Measurements from ENCODE around the gene PPP1R27.

DNA sequence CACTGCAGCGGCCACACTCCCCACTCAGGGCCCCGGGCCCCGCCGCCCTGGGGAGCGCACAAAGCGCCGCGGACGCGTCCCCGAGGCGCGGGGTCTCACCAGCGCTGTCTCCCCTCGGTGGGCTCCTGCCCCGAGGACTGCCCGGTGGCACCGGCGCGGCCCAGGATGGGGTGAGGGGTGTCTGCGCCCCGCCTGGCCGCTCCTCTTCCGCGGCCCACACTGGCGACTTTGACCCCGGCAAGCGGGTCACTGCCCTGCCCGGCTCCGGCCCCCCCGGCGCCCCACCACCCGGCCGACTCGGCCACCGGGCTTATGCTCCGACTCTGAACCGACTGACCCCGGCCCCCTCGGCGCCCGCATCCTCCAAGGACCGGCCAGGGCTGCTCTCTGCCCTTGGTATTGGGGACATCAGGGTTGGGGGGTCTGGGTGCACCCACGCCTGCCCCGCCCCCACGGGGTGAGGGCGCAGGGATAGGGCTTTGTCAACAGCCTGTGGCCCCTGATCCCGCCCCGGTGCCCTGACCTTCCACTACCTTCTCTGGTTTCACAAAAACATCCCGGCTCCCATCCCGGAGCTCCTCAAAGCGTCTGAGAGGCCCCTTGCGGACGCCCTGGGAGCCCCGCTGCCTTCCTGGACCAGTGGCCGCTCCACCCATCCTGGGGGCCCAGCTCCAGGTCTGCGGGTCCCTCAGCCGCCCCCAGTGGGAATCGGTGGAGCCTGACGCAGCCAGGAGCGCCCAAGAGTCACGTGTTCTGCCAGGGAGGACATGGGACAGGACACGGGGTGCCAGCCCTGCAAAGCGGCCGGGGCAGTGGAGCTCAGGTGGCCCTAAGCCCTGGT is 30.1 kb downstream of the PPP1R27 start:
- TF ChIP-seq TAF1 (conservative IDR thresholded peaks at IDR 0.05) (no peak), RAD21 (IDR thresholded peaks at IDR 0.05) (no peak), HNF4G (IDR thresholded peaks at IDR 0.05) (no peak), YY1 (IDR thresholded peaks at IDR 0.05) (no peak), FOXA1 (IDR thresholded peaks at IDR 0.05) (no peak), GABPA (IDR thresholded peaks at IDR 0.05 in 1 of 2, conservative IDR thresholded peaks at IDR 0.05 in 1 of 2) (no peak), JUND (IDR thresholded peaks at IDR 0.05) (no peak), SP1 (IDR thresholded peaks at IDR 0.05) (peak; percentile 44)
- TF ChIP-seq, protein P1, sequence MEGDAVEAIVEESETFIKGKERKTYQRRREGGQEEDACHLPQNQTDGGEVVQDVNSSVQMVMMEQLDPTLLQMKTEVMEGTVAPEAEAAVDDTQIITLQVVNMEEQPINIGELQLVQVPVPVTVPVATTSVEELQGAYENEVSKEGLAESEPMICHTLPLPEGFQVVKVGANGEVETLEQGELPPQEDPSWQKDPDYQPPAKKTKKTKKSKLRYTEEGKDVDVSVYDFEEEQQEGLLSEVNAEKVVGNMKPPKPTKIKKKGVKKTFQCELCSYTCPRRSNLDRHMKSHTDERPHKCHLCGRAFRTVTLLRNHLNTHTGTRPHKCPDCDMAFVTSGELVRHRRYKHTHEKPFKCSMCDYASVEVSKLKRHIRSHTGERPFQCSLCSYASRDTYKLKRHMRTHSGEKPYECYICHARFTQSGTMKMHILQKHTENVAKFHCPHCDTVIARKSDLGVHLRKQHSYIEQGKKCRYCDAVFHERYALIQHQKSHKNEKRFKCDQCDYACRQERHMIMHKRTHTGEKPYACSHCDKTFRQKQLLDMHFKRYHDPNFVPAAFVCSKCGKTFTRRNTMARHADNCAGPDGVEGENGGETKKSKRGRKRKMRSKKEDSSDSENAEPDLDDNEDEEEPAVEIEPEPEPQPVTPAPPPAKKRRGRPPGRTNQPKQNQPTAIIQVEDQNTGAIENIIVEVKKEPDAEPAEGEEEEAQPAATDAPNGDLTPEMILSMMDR (IDR thresholded peaks at IDR 0.05; ENCODE audit: low read depth, low read length, missing input control): no peak
- TF ChIP-seq, protein P2, sequence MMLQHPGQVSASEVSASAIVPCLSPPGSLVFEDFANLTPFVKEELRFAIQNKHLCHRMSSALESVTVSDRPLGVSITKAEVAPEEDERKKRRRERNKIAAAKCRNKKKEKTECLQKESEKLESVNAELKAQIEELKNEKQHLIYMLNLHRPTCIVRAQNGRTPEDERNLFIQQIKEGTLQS (IDR thresholded peaks at IDR 0.05): no peak
- TF ChIP-seq, protein P3, sequence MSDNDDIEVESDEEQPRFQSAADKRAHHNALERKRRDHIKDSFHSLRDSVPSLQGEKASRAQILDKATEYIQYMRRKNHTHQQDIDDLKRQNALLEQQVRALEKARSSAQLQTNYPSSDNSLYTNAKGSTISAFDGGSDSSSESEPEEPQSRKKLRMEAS (IDR thresholded peaks at IDR 0.05): no peak
- TF ChIP-seq, protein P4, sequence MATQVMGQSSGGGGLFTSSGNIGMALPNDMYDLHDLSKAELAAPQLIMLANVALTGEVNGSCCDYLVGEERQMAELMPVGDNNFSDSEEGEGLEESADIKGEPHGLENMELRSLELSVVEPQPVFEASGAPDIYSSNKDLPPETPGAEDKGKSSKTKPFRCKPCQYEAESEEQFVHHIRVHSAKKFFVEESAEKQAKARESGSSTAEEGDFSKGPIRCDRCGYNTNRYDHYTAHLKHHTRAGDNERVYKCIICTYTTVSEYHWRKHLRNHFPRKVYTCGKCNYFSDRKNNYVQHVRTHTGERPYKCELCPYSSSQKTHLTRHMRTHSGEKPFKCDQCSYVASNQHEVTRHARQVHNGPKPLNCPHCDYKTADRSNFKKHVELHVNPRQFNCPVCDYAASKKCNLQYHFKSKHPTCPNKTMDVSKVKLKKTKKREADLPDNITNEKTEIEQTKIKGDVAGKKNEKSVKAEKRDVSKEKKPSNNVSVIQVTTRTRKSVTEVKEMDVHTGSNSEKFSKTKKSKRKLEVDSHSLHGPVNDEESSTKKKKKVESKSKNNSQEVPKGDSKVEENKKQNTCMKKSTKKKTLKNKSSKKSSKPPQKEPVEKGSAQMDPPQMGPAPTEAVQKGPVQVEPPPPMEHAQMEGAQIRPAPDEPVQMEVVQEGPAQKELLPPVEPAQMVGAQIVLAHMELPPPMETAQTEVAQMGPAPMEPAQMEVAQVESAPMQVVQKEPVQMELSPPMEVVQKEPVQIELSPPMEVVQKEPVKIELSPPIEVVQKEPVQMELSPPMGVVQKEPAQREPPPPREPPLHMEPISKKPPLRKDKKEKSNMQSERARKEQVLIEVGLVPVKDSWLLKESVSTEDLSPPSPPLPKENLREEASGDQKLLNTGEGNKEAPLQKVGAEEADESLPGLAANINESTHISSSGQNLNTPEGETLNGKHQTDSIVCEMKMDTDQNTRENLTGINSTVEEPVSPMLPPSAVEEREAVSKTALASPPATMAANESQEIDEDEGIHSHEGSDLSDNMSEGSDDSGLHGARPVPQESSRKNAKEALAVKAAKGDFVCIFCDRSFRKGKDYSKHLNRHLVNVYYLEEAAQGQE (IDR thresholded peaks at IDR 0.05): no peak

Data from liver (tissue), 3 donors.